DND-41 (cell line): Measurements from ENCODE around the gene WDR49.

Experiments used
- ATAC-seq: fragments of 200-7000 bp; cut with Tn5 transposase; 3 replicates; pipeline ENCODE4 v1.9.1; 2021; ENCODE audit warnings: low read depth; ENCODE audit not compliant: insufficient read depth
- DNase-seq: peaks from one replicate; pipeline ENCODE4 v3.0.0-alpha.2; 2020
- H2AFZ ChIP-seq: 2 replicates; pipeline ENCODE4 v1.6.0; 2012; ENCODE audit warnings: low read depth, low read length
- H3K27ac ChIP-seq: 2 replicates; pipeline ENCODE4 v1.5.1; 2012; ENCODE audit warnings: low read length, inconsistent platforms
- H3K27me3 ChIP-seq: fragments of 200-600 bp; sonication (generic); 2 replicates; pipeline ENCODE4 v1.6.0; 2012; ENCODE audit warnings: low read length, mild to moderate bottlenecking, inconsistent platforms; ENCODE audit not compliant: insufficient read depth, poor library complexity
- H3K36me3 ChIP-seq: 2 replicates; pipeline ENCODE4 v1.5.1; 2012; ENCODE audit warnings: low read length, inconsistent platforms; ENCODE audit not compliant: insufficient read depth
- H3K4me1 ChIP-seq: 2 replicates; pipeline ENCODE4 v1.5.1; 2012; ENCODE audit warnings: mild to moderate bottlenecking, low read length; ENCODE audit not compliant: insufficient read depth
- H3K4me2 ChIP-seq: 2 replicates; pipeline ENCODE4 v1.6.0; 2012; ENCODE audit warnings: mild to moderate bottlenecking, moderate library complexity, low read length, inconsistent platforms; ENCODE audit not compliant: insufficient read depth
- H3K4me3 ChIP-seq, 2 experiments: fragments of 200-600 bp in 1 of 2; shearing (Covaris generic) in 1 of 2; 2 replicates each; pipeline ENCODE4 v1.5.1; 2012 to 2016; ENCODE audit warnings: inconsistent platforms in 2 of 2, low read length in 2 of 2, mild to moderate bottlenecking in 2 of 2, low read depth in 1 of 2, moderate library complexity in 1 of 2
- H3K79me2 ChIP-seq: 2 replicates; pipeline ENCODE4 v1.6.0; 2012; ENCODE audit warnings: low read length, inconsistent platforms; ENCODE audit not compliant: insufficient read depth
- H3K9ac ChIP-seq: 2 replicates; pipeline ENCODE4 v1.6.0; 2012; ENCODE audit warnings: low read depth, mild to moderate bottlenecking, inconsistent platforms, low read length, moderate library complexity
- H3K9me3 ChIP-seq: 2 replicates; pipeline ENCODE4 v1.5.1; 2012; ENCODE audit warnings: low read length, moderate library complexity, mild to moderate bottlenecking, inconsistent platforms; ENCODE audit not compliant: insufficient read depth, severe bottlenecking
- H4K20me1 ChIP-seq: 2 replicates; pipeline ENCODE4 v1.6.0; 2012; ENCODE audit warnings: low read length; ENCODE audit not compliant: insufficient read depth
- CTCF ChIP-seq: IDR thresholded peaks from 2 replicates; pipeline ENCODE4 v1.5.1; 2012; ENCODE audit warnings: borderline replicate concordance, low read length, moderate library complexity, mild to moderate bottlenecking; ENCODE audit not compliant: poor library complexity, severe bottlenecking; ENCODE audit errors: extremely low read depth
- EZH2 ChIP-seq: IDR thresholded peaks from 3 replicates; pipeline ENCODE4 v1.6.1; 2012; ENCODE audit warnings: borderline replicate concordance, low read depth, mild to moderate bottlenecking, moderate library complexity, low read length, inconsistent platforms; ENCODE audit not compliant: severe bottlenecking

The WDR49 gene

GRCh38 chr3:167520266-167521005 lies 133.3 kb downstream of the WDR49 start:
- TF ChIP-seq CTCF (no peak), EZH2 (no peak)
- Histone ChIP-seq H3K4me2 (no peak overlapping the region), H2AFZ (no peak overlapping the region), H3K27ac (no peak overlapping the region), H3K9me3 (no peaks in the 10 kb centered on the region), H3K79me2 (no peaks in the 10 kb centered on the region), H3K4me1 (no peaks in the 10 kb centered on the region), H3K9ac (no peak overlapping the region), H3K36me3 (no peaks in the 10 kb centered on the region), H3K27me3 (no peaks in the 10 kb centered on the region), H3K4me3 (no peak overlapping the region), H4K20me1 (no peaks in the 10 kb centered on the region)
- no peak for ATAC-seq
- no peak for DNase-seq

GRCh38 chr3:167507954-167508353 lies 145.8 kb downstream of the WDR49 start:
- no peak overlapping the region for H3K9ac ChIP-seq
- DNase-seq (no peak), ATAC-seq (no peak)
- no peak overlapping the region for H3K4me2 ChIP-seq
- H3K9me3 ChIP-seq, result no peaks in the 10 kb centered on the region
- no peaks in the 10 kb centered on the region for H3K27me3 ChIP-seq
- no peak overlapping the region for H3K4me3 ChIP-seq
- H3K27ac ChIP-seq, result no peak overlapping the region
- TF ChIP-seq CTCF (no peak), EZH2 (no peak)
- H2AFZ ChIP-seq, result no peak overlapping the region
- no peaks in the 10 kb centered on the region for H3K36me3 ChIP-seq
- no peaks in the 10 kb centered on the region for H3K79me2 ChIP-seq
- no peaks in the 10 kb centered on the region for H3K4me1 ChIP-seq
- no peaks in the 10 kb centered on the region for H4K20me1 ChIP-seq

GRCh38 chr3:167502401-167502800 lies 151.3 kb downstream of the WDR49 start:
- no peaks in the 10 kb centered on the region for H3K4me1 ChIP-seq
- DNase-seq, result no peak
- H3K36me3 ChIP-seq, result no peaks in the 10 kb centered on the region
- no peaks in the 10 kb centered on the region for H4K20me1 ChIP-seq
- H2AFZ ChIP-seq, result no peak overlapping the region
- H3K4me2 ChIP-seq, result no peak overlapping the region
- no peaks in the 10 kb centered on the region for H3K27me3 ChIP-seq
- TF ChIP-seq EZH2, result no peak
- no peak for TF ChIP-seq CTCF
- no peak overlapping the region for H3K27ac ChIP-seq
- no peaks in the 10 kb centered on the region for H3K79me2 ChIP-seq
- no peak overlapping the region for H3K4me3 ChIP-seq
- no peak for ATAC-seq
- no peak overlapping the region for H3K9ac ChIP-seq
- no peaks in the 10 kb centered on the region for H3K9me3 ChIP-seq
